Muscle layer of duodenum (tissue), 2 donors: ENCODE measurements around the gene DENND1C.

ENCODE experiments used
- H3K27ac ChIP-seq: one replicate; pipeline ENCODE4 v1.7.0; 2013; ENCODE audit warnings: mild to moderate bottlenecking, low read length
- H3K27me3 ChIP-seq: one replicate; pipeline ENCODE4 v1.7.0; 2013; ENCODE audit warnings: low read depth, mild to moderate bottlenecking, control low read depth, low read length
- H3K36me3 ChIP-seq, 2 donors: one replicate each; pipeline ENCODE4 v1.7.0; 2013; ENCODE audit warnings: low read length in 2 of 2, control low read depth in 1 of 2, mild to moderate bottlenecking in 1 of 2; ENCODE audit not compliant: insufficient read depth in 2 of 2, control insufficient read depth in 1 of 2
- H3K4me1 ChIP-seq, 2 donors: one replicate each; pipeline ENCODE4 v1.7.0; 2013; ENCODE audit warnings: low read length in 2 of 2, mild to moderate bottlenecking in 2 of 2, control low read depth in 1 of 2, moderate library complexity in 1 of 2; ENCODE audit not compliant: insufficient read depth in 2 of 2, control insufficient read depth in 1 of 2
- H3K4me3 ChIP-seq, 2 donors: one replicate each; pipeline ENCODE4 v1.7.0; 2013; ENCODE audit warnings: low read length in 2 of 2, low read depth in 1 of 2, mild to moderate bottlenecking in 1 of 2
- H3K9me3 ChIP-seq, 2 donors: one replicate each; pipeline ENCODE4 v1.7.0; 2013; ENCODE audit warnings: low read length in 2 of 2, control low read depth in 1 of 2, mild to moderate bottlenecking in 1 of 2; ENCODE audit not compliant: control insufficient read depth in 1 of 2
- donor health status: healthy.

The DENND1C gene

GRCh38 chr19:6484831-6485230, 3.2 kb upstream of the DENND1C start:
- H3K27ac ChIP-seq: no peak overlapping the region
- no peaks in the 10 kb centered on the region for H3K9me3 ChIP-seq
- H3K4me3 ChIP-seq: no peak overlapping the region
- no peaks in the 10 kb centered on the region for H3K4me1 ChIP-seq
- no peaks in the 10 kb centered on the region for H3K36me3 ChIP-seq
- H3K27me3 ChIP-seq: peaks cover 3% of the 10 kb centered on the region

- H3K4me3 ChIP-seq: no peak overlapping the region
- H3K36me3 ChIP-seq: no peaks in the 10 kb centered on the region
- no peaks in the 10 kb centered on the region for H3K4me1 ChIP-seq
- no peaks in the 10 kb centered on the region for H3K9me3 ChIP-seq
- no peak overlapping the region for H3K27ac ChIP-seq
- peaks cover 3% of the 10 kb centered on the region for H3K27me3 ChIP-seq
These were observed 2.6 kb upstream of the DENND1C start for GRCh38 chr19:6484230-6484629.

GRCh38 chr19:6483235-6483634, 1.6 kb upstream of the DENND1C start:
- Histone ChIP-seq H3K4me1 (no peaks in the 10 kb centered on the region), H3K36me3 (no peaks in the 10 kb centered on the region), H3K4me3 (no peak overlapping the region), H3K27me3 (peaks cover 3% of the 10 kb centered on the region), H3K9me3 (no peaks in the 10 kb centered on the region), H3K27ac (no peak overlapping the region)

- no peak overlapping the region for H3K4me3 ChIP-seq
- H3K4me1 ChIP-seq: no peaks in the 10 kb centered on the region
- H3K27ac ChIP-seq: no peak overlapping the region
- H3K27me3 ChIP-seq: peaks cover 3% of the 10 kb centered on the region
- H3K36me3 ChIP-seq: no peaks in the 10 kb centered on the region
- no peaks in the 10 kb centered on the region for H3K9me3 ChIP-seq
These were observed 728 bp upstream of the DENND1C start for GRCh38 chr19:6482343-6482686.

GRCh38 chr19:6480848-6481415, 655 bp downstream of the DENND1C start:
- Histone ChIP-seq H3K27me3 (peaks cover 15% of the 10 kb centered on the region), H3K4me3 (peak overlapping the region; percentile 20 to 52), H3K4me1 (peaks cover 0 to 10% of the 10 kb centered on the region in 2 donors), H3K27ac (no peak overlapping the region), H3K9me3 (no peaks in the 10 kb centered on the region), H3K36me3 (no peaks in the 10 kb centered on the region)

GRCh38 chr19:6479836-6480398, 1.7 kb downstream of the DENND1C start:
- H3K27me3 ChIP-seq: peaks cover 24% of the 10 kb centered on the region
- H3K27ac ChIP-seq: no peak overlapping the region
- peaks cover 0 to 17% of the 10 kb centered on the region in 2 donors for H3K4me1 ChIP-seq
- no peak overlapping the region for H3K4me3 ChIP-seq
- H3K36me3 ChIP-seq: no peaks in the 10 kb centered on the region
- H3K9me3 ChIP-seq: no peaks in the 10 kb centered on the region

- Histone ChIP-seq H3K27ac (no peak overlapping the region), H3K4me3 (no peak overlapping the region), H3K27me3 (peaks cover 24% of the 10 kb centered on the region), H3K9me3 (no peaks in the 10 kb centered on the region), H3K36me3 (no peaks in the 10 kb centered on the region), H3K4me1 (peaks cover 0 to 17% of the 10 kb centered on the region in 2 donors)
These were observed 2.8 kb downstream of the DENND1C start for GRCh38 chr19:6478815-6479214.

- no peaks in the 10 kb centered on the region for H3K9me3 ChIP-seq
- peak overlapping the region in 1 of 2 donors; percentile 48 for H3K4me3 ChIP-seq
- H3K27ac ChIP-seq: no peak overlapping the region
- peaks cover 24% of the 10 kb centered on the region for H3K27me3 ChIP-seq
- no peaks in the 10 kb centered on the region for H3K36me3 ChIP-seq
- peaks cover 0 to 17% of the 10 kb centered on the region in 2 donors for H3K4me1 ChIP-seq
These were observed 4.6 kb downstream of the DENND1C start for GRCh38 chr19:6476896-6477431.

GRCh38 chr19:6476155-6476895, 5.3 kb downstream of the DENND1C start:
- peak overlapping the region in 1 of 2 donors; percentile 48 for H3K4me3 ChIP-seq
- H3K9me3 ChIP-seq: no peaks in the 10 kb centered on the region
- H3K27me3 ChIP-seq: peaks cover 23% of the 10 kb centered on the region
- no peaks in the 10 kb centered on the region for H3K36me3 ChIP-seq
- no peak overlapping the region for H3K27ac ChIP-seq
- H3K4me1 ChIP-seq: peaks cover 0 to 17% of the 10 kb centered on the region in 2 donors

GRCh38 chr19:6475321-6476108, 6.1 kb downstream of the DENND1C start:
- peaks cover 0 to 17% of the 10 kb centered on the region in 2 donors for H3K4me1 ChIP-seq
- H3K27me3 ChIP-seq: peaks cover 21% of the 10 kb centered on the region
- H3K27ac ChIP-seq: no peak overlapping the region
- H3K4me3 ChIP-seq: no peak overlapping the region
- no peaks in the 10 kb centered on the region for H3K36me3 ChIP-seq
- no peaks in the 10 kb centered on the region for H3K9me3 ChIP-seq

GRCh38 chr19:6473647-6474046, 7.9 kb downstream of the DENND1C start:
- Histone ChIP-seq H3K4me1 (peaks cover 0 to 17% of the 10 kb centered on the region in 2 donors), H3K4me3 (no peak overlapping the region), H3K9me3 (no peaks in the 10 kb centered on the region), H3K27me3 (peaks cover 21% of the 10 kb centered on the region), H3K27ac (no peak overlapping the region), H3K36me3 (no peaks in the 10 kb centered on the region)
